Mononuclear cell (primary cell): ENCODE data around the gene WDR64. TPM values are rescaled to one million over a fixed set of nuclear protein-coding genes. Genes with fewer than 3 reads are reported as not detected.

Experiments
- H3K27me3 ChIP-seq: 2 replicates; pipeline ENCODE4 v1.6.0; 2011; ENCODE audit warnings: low read length, control low read depth; ENCODE audit not compliant: insufficient read depth
- H3K4me1 ChIP-seq: 2 replicates; pipeline ENCODE4 v1.5.1; 2011; ENCODE audit warnings: mild to moderate bottlenecking, low read length, control low read depth; ENCODE audit not compliant: insufficient read depth
- H3K4me3 ChIP-seq: 2 replicates; pipeline ENCODE4 v1.5.1; 2011; ENCODE audit warnings: mild to moderate bottlenecking, low read length, moderate library complexity
- H3K9me3 ChIP-seq: 2 replicates; pipeline ENCODE4 v1.5.1; 2011; ENCODE audit warnings: low read depth, mild to moderate bottlenecking, control low read depth, low read length
- total RNA-seq: library from RNA; depleted of rRNA; stranded (reverse); fragments of >200 nt; gene quantifications from one replicate; pipeline ENCODE4 v1.2.3, GENCODE V29; 2012

WDR64 gene
- total RNA-seq, 1 donor, result 0.10 TPM

DNA sequence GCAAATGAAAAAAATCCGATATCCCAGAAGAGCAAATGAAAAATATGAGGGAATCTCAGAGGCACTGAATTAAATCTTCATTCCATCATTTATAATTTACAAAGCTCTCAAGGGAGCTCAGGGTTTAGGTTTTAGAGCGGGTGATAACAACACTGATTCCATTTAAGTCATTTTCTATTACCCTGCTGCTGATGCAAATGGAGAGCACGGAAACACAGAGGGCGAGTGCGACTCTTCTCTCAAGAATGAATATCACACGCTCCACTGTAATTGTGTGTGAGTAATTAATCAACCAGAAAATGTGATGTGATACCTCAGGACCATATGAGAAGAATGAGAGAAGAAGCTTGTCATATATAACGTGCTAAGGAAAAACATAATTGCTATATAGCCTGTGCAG is 34.7 kb upstream of the WDR64 start:
- Histone ChIP-seq H3K9me3 (no peaks in the 10 kb centered on the region), H3K4me3 (no peak overlapping the region), H3K27me3 (no peaks in the 10 kb centered on the region), H3K4me1 (no peaks in the 10 kb centered on the region)

DNA sequence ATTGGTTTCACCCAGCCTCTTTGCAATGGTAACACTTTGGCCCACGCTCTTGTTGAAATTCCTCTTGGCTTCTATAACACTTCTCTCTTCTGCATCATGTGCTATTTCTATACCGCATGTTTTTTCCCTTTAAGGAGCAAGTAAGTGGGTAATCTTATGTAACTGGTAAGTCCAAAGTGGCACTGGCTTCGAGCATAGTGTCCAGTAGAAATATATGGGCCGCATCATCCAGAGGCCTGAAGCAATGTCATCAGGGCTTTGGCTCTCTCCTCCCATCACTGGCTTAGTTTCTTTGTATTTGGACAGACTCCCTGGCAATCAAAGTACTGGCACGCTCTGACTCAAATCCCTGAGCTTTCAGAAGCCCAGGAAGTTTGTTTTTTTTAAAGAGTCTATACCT is 29.4 kb upstream of the WDR64 start:
- Histone ChIP-seq H3K9me3 (no peaks in the 10 kb centered on the region), H3K4me1 (peaks cover under 1% of the 10 kb centered on the region), H3K27me3 (no peaks in the 10 kb centered on the region), H3K4me3 (no peak overlapping the region)

DNA sequence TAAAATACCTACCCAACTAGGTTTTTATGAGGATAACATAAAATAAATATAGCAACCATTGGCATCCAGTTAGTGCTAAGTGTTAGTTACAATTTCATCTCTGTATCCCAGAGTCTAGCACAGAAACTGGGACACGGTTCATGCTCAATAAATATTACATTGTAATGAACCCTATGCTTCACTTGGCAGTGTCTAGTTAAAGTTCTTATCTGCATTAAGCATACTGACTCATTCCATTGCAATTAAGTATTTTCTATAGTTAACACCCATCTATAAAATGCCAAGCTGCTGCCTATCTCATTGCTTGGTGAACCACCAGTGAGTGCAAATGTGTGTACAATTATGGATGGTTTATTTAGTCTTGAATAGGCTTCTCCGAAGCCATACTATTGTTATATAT is 27.1 kb upstream of the WDR64 start:
- Histone ChIP-seq H3K4me1 (peaks cover 8% of the 10 kb centered on the region), H3K9me3 (no peaks in the 10 kb centered on the region), H3K27me3 (no peaks in the 10 kb centered on the region), H3K4me3 (no peak overlapping the region)

DNA sequence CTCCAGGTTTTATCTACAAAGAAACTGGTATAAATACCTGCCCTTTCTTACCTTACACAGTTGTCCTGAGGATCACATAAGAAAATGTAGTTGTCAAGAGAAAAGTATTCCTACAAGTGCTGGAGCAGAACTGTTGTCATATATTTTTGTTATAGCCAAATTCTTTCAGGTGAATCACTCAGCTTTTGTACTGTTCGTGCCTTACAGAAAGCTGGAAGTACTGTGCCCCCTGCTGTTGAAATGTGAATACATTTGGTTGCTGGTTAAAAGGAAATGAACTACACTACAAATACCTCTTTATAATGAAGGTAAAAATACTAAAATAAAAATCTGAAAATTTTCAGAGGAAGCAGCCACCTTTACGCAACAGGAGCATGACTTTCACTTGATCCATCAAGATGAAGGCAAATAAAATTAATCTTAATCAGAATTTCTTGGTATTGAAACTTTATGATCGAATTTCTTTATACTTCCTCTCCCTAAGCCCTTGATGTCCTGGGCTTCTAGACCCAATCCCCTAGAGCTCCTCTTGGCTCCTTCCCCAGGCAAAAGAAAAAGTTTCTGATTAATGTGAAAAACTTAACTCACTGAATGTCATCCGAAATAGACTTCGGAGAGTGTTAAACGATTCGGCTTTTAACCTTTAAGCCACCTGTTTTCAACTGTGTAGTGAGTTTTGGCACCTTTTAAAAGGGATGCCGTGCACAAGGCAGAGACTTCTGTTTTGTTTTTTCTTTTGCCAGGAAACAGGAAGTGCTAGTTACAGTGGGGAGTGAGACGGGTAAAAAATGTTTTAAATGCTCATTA is 24.4 kb upstream of the WDR64 start:
- H3K9me3 ChIP-seq, result no peaks in the 10 kb centered on the region
- H3K27me3 ChIP-seq, result no peaks in the 10 kb centered on the region
- H3K4me1 ChIP-seq, result peaks cover 8% of the 10 kb centered on the region
- peak overlapping the region; percentile 4 for H3K4me3 ChIP-seq

DNA sequence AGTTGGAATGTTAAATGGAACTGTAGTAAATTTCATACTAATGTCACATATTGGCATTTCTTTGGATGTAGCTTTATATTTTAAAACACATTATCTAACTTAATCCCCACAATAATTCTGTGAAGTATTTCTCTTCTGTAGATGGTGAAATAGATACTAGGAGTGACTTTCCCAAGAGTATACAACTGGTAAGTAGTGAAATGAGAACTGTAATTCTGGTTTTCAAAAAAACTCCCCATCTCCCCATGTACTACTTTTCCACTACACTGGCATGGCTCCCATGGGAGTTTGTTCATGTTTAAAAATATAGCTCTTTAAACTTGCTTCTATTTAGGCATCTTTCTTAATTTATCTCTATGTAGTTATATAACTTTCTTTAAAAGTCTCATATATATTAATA is 22.1 kb upstream of the WDR64 start:
- Histone ChIP-seq H3K4me1 (peaks cover 8% of the 10 kb centered on the region), H3K27me3 (no peaks in the 10 kb centered on the region), H3K4me3 (no peak overlapping the region), H3K9me3 (no peaks in the 10 kb centered on the region)

DNA sequence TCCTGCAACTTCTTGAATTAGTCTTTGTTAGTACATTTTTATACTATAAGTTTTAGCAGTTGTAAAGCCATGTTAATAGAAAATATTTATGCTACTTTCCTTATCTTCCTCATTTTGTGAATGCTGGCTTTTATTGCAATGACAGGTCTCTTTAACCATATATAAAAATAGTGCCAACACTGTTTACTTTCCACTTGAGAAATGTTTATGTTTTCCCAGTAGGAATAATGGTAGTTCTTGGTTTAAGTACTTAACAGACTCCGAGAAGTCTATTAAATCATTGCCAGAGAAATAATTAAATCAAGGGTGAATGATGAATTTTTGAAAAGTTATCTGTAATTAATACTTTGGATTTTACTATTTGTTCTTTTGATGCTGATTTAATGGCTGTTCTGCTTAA is 21.6 kb upstream of the WDR64 start:
- Histone ChIP-seq H3K4me3 (no peak overlapping the region), H3K27me3 (no peaks in the 10 kb centered on the region), H3K9me3 (no peaks in the 10 kb centered on the region), H3K4me1 (peaks cover 8% of the 10 kb centered on the region)

DNA sequence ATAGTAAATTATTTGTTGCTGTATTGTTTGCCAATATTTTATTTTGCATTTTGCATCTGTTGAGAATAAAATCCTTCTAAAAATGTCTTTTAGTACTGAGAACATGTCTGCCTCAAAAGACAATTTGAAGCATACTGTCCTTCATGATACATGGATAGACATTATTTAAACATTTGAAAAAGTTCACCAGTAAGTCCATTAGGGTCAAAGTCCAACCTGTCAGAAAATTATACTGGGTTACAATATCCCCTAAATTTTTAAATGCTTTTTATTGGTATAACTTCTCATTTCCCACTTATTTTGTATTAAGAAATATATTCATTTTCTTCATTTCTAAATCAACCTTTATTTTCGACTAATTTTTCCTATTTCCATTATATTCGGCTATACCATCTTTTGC is 21.2 kb upstream of the WDR64 start:
- H3K9me3 ChIP-seq, result no peaks in the 10 kb centered on the region
- H3K4me3 ChIP-seq, result no peak overlapping the region
- no peaks in the 10 kb centered on the region for H3K27me3 ChIP-seq

DNA sequence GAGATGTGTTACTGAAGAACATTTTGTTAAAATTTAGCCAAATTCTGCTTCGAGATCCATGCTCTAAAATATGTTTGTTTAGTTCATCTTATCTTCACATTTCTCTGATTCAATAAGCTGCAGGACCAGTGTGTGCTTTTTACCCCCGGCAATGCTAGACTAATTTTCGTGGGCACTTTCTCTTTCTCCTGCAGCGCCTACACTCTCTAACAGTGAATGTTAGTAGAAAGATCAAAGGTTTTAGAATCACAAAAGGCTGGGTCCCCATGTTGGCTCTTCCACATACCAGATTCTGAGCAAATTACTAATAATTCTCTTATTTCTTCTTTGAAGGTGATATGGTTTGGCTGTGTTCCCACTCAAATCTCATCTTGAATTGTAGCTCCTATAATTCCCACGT is 20.4 kb upstream of the WDR64 start:
- Histone ChIP-seq H3K27me3 (no peaks in the 10 kb centered on the region), H3K9me3 (no peaks in the 10 kb centered on the region), H3K4me1 (peaks cover 8% of the 10 kb centered on the region), H3K4me3 (no peak overlapping the region)

More for the DNA sequence above, 21.2 kb upstream of the WDR64 start:
- peaks cover 8% of the 10 kb centered on the region for H3K4me1 ChIP-seq

DNA sequence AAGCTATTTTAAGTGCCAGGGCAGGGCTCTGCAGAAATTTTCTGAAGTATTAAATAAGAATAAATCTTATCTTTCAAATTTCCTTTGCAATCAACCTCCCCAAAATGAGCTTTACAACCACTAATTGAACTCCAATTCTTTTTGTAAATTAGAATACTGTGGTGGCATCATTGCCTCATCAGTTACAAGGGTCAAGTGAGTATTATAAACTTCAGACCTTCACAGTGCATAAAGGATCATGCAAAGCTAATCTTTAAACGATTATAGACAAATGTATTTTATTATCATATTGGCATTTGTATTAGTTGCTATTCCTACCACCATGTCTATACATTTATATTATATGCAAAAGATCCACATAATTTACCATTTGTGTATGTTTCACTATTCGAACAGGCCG is 19.1 kb upstream of the WDR64 start:
- no peak overlapping the region for H3K4me3 ChIP-seq
- H3K9me3 ChIP-seq, result no peaks in the 10 kb centered on the region
- peaks cover 17% of the 10 kb centered on the region for H3K4me1 ChIP-seq
- no peaks in the 10 kb centered on the region for H3K27me3 ChIP-seq

DNA sequence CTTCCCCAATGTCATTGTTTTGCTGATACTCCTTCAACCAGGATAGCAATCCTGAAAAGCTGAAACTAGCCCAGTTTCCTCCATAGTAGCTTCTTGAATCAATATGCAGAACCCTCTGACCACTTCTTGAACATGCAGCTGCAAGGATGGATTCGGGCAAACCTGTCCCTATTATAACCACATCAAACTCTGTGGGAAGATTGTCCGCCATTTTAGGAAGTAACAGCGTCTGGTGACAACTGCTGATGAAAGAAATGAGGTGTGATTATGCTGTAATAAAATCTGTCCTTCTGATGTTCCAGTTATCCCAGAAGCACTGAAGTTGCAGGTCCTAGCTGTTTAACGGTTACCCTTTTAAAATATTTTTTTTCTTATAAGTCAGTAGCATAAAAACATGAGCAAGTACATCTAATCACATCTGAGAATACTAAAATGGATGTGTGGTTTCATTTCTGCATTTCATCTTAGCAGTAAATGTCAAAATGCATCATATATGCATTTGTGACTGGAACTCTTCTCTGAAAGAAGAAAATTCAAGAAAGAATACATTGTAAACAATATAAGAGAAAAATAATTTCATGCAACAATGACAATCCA is 16.4 kb upstream of the WDR64 start:
- H3K27me3 ChIP-seq, result no peaks in the 10 kb centered on the region
- no peak overlapping the region for H3K4me3 ChIP-seq

DNA sequence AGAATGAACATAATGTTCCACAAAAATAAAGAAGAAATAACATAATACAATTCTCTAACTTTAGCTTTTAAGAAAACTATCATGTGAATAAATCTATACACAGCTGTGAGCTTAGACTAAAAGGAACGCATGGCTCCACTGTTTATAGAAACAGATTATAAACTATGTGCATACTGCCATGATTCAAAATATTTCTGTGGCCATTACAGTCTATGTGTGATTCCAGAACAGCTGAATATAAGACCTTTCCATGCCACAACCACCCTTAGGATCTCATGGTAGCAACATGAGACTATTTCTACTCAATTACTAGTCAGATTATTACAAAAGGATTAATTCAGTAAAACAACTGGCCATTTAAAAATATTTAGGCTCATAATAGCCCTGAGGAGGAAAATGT is 15.8 kb upstream of the WDR64 start:
- H3K4me3 ChIP-seq, result no peak overlapping the region
- H3K9me3 ChIP-seq, result no peaks in the 10 kb centered on the region
- H3K4me1 ChIP-seq, result peaks cover 35% of the 10 kb centered on the region
- no peaks in the 10 kb centered on the region for H3K27me3 ChIP-seq

More for the DNA sequence above, 16.4 kb upstream of the WDR64 start:
- peaks cover 28% of the 10 kb centered on the region for H3K4me1 ChIP-seq
- H3K9me3 ChIP-seq, result no peaks in the 10 kb centered on the region

DNA sequence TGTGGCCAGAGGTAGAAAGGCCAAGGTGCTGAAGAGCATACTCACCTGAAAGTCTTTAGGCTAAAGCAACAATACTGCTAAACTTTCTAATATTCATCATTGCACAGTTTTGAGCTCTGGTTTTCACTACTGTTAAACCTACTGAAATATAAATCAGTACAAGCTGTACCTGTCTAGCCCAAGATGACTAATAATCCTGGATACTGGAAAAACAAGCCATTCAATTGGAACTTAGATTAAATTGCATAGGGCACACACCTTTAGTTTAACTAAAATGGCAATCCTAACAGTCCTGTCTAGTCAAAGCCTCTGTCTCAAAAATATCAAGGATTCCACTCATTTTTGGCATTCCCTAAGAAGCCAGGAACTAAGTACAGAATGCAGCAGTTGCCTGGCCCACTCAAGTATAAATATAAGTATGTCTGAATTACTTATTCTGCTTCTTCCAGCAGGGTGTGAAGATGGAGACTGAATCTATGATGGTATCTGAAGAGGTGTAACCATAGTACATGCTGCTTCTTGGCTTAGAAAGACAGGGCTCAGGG is 15.0 kb upstream of the WDR64 start:
- Histone ChIP-seq H3K4me3 (no peak overlapping the region), H3K9me3 (no peaks in the 10 kb centered on the region), H3K27me3 (no peaks in the 10 kb centered on the region), H3K4me1 (peaks cover 35% of the 10 kb centered on the region)

DNA sequence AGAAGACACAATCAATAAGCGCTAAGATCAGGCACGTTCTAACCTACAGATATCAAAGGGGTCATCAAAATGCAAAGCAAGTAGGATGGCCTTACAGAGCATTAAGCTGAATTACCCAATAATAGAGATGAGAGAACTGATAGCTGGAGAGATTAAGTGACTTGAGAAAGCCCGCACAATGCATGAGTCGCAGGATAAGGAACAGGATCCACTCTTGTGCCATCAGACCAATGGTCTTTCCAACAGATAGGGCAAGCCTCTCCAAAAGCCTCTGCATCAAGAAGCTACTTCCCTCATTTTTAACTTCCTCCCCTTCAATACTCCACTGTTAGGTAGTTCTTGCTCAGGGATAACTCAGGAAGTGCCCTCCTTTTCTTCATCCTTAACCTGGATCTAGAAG is 14.5 kb upstream of the WDR64 start:
- Histone ChIP-seq H3K4me3 (no peak overlapping the region), H3K9me3 (no peaks in the 10 kb centered on the region), H3K27me3 (no peaks in the 10 kb centered on the region), H3K4me1 (peaks cover 35% of the 10 kb centered on the region)

DNA sequence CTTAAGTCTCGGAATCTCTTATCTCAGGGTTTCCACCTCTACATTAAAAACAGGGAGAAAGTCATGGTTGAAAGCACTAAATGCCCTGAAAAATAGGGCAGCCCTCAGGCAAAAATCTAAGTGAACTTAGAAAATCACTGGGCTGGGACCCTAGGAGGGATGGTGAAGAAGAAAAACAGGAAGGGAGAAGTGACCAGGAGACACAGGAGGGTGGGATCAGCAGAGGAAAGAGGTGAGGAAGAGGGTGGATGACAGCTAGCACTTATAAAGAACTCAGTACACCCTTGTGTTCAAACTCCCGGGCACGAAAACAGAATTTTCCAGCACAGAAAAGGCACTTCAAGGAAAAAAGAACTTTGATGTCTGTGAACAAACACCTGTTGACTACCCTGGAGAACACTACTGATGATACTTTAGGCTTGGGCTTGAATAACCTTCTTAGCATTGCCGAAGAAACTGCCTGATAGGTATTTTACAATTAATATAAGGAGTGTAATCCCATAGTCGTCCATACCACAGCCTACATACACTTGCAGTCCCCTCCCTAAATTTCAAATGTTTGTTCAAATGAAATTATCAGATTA is 13.9 kb upstream of the WDR64 start:
- H3K4me1 ChIP-seq, result peaks cover 35% of the 10 kb centered on the region
- H3K9me3 ChIP-seq, result no peaks in the 10 kb centered on the region
- no peak overlapping the region for H3K4me3 ChIP-seq
- H3K27me3 ChIP-seq, result no peaks in the 10 kb centered on the region

DNA sequence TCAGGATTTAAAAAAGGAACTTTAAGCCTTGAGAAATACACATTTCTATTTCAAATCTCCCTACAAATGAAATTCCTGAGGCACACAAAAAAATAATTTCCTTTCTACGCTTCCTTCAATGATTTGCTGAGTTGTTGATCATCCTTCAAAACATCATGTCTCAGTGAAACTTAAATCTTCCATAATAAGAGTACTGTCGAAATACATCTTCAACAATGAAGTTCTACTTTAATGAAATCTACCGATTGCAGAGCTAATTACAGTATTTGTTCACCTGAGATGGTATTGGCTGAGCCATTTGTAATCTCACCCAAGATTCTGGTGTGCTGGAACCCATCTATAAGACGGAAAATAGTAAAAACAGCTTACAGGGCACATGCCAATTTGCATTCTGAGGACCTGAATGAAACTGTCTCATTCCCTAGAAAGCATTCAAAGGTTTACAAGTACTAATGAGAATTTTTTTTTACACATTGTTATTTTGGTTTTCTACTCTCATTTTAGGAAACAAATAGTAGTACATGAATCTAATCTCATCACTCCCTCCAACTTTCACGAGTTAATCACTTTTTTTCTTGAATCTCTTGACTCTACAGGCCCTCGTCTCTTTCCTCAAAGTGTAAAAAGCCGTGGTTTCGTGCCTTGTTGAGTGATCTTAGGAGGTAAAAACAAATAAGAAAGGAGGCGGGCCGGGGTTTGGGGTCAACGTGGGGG is 13.0 kb upstream of the WDR64 start:
- Histone ChIP-seq H3K27me3 (no peaks in the 10 kb centered on the region), H3K9me3 (no peaks in the 10 kb centered on the region), H3K4me3 (peak overlapping the region; percentile 80), H3K4me1 (peaks cover 35% of the 10 kb centered on the region)
